ENCODE data around the gene WDR6.
"Not testable (repeated sequence)": the region's sequence is repeated elsewhere in the genome, so short reads cannot be mapped to it uniquely, and the experiment has no call there.

DNA sequence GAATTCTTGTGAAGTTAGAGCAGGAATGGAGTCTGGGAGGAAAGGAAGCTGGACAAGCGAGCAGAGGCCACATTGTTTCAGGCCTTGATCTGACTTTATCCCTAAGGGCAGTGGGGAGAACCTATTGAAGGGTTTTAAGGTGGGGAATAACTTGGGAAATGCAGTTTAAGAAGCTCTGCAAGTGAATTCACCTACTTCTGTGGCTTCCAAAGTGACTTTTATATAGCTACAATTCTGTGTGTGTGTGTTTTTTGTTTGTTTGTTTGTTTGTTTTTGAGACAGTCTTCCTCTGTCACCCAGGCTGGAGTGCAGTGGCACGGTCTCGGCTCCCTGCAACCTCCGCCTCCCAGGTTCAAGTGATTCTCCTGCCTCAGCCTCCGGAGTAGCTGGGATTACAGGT lies 1.4 kb downstream of the WDR6 start:
- TF ChIP-seq CTCF (IDR thresholded peaks at IDR 0.05; ENCODE audit: low read depth, low read length); MYC (IDR thresholded peaks at IDR 0.05; ENCODE audit: low read depth, low read length); POLR2A (IDR thresholded peaks at IDR 0.05; ENCODE audit: extremely low read depth, insufficient read length): not testable (repeated sequence)
- TF ChIP-seq, protein P1, sequence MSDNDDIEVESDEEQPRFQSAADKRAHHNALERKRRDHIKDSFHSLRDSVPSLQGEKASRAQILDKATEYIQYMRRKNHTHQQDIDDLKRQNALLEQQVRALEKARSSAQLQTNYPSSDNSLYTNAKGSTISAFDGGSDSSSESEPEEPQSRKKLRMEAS (IDR thresholded peaks at IDR 0.05; ENCODE audit: low read depth, low read length): not testable (repeated sequence)

All from NB4 (cell line).